ENCODE data around the gene FRMD1.

- TF ChIP-seq EZH2 (IDR thresholded peaks at IDR 0.05; ENCODE audit: low read length, unreplicated experiment), result no peak
- no peak for TF ChIP-seq CTCF (conservative IDR thresholded peaks at IDR 0.05; ENCODE audit: low read depth, low read length)
Observed at GRCh38 chr6:168095716-168096250, 16.8 kb upstream of the FRMD1 start.
